EH (cell line): ENCODE data around the gene NHS.
A peak's percentile ranks its signal among the peaks of the same experiment; 100 is the strongest.
"Not testable (repeated sequence)": the region's sequence is repeated elsewhere in the genome, so short reads cannot be mapped to it uniquely, and the experiment has no call there.

ENCODE experiments used
- DNase-seq: peaks from one replicate; pipeline ENCODE4 v3.0.0-alpha.2; 2015; ENCODE audit warnings: low read depth

The NHS gene

DNA sequence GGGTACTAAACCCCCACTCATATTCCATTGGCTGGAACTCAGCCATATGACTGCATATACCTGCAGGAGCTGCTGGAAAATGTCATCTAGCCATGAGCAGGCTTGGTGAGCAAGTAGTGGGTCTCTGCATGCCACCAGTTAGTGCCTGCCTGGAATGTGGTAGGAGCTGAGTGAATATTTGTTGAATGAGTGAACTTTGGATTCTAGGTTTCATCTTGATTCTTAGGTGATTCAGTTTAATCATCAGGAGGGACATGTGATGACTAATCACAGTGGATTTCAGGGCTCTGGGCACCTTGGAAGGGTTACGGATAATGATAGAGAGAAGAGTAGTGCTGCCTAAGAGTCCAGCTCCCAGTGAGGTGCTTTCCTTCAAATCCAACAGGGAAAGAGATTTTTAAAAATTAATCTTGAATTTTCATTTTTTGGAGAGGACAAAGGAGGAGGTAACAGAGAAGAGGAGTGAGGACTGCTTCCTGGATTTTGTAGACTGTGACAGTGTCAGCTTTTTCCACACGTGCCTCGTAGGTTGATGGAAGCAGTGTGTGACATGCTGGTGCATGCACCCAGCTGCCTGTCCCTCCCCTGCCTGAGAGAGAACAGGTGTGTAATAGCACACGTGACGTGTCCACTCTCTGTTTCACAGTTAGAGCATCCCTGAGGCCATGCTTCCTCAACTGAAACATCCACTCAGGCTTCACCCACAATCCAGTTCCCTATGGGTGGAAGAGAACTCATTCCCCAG lies 30.4 kb downstream of the NHS start:
- peak; percentile 67 for DNase-seq

- DNase-seq, result no peak
These were observed 34.7 kb downstream of the NHS start for GRCh38 chrX:17409566-17410290.

- DNase-seq, result no peak
These were observed 35.7 kb downstream of the NHS start for GRCh38 chrX:17410651-17411050.

DNA sequence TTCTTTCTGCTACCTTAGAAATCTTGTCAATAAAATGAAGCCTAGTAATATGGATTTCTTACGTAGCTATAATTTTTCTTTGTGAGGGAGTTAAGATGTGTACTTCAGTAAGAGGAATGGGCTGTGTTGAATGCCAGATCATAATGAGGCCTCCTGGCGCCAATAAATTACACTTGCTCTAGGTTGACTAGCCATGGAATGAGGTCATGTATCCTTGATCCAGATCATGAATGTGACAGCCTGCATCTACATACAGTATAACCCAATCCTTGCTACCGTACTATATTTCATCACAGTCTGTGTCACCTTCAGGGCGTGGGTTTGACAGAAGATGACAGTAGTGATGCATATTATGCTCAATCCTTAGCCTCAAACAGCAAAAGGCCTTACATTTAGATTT lies 36.2 kb downstream of the NHS start:
- DNase-seq, result no peak

- DNase-seq, result peak; percentile 79
These were observed 37.7 kb downstream of the NHS start for GRCh38 chrX:17412692-17413091.

- DNase-seq, result peak; percentile 84
These were observed 38.2 kb downstream of the NHS start for GRCh38 chrX:17413228-17413627.

- DNase-seq, result no peak
These were observed 39.1 kb downstream of the NHS start for GRCh38 chrX:17414027-17414658.

- DNase-seq, result no peak
These were observed 39.8 kb downstream of the NHS start for GRCh38 chrX:17414839-17415238.

DNA sequence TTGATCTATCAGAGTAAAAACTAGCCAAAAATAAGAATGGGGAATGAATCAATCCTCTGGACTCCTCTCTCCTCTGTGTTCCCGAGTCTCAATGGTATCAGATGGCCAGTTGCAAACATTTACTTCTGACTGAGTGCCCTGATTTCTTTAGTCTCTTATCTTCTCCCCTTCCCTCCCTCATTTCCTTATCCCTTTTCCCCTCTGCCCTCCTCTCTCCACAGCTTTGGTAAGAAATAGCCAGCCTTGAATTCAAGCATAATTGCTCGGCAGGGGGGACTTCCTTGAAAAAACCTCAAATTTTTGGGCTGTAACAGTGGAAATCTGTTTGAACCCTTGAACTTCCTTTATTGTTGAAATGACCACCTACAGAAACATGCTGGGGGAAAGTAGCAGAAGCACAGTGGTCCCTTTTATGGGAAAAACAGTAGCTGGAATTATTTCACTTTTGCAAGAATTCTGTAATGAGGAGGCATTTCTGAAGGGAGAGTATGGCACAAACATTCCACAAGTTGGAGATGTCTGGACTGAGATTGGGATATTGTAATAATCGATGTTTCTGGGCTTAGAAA lies 40.3 kb downstream of the NHS start:
- peak; percentile 67 for DNase-seq

DNA sequence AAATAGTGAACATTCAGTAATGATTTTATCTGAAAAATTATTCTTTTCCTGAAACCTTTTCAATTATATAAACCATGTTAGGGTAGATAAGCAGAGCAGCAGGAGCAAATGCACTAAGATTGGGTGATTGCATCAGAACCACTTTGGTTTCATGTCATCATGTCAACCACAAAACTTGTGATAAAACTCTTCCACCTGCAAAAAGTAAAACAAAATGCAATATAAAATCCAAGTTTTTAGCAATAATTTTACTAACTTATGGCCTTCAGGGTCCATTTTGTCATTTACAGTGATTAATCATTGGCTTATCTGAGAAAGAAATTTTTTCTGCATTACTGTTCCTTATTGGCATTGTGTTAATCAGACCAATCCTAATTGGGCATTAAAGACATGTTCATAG lies 42.4 kb downstream of the NHS start:
- DNase-seq, result no peak

- no peak for DNase-seq
These were observed 50.1 kb downstream of the NHS start for GRCh38 chrX:17425136-17425535.

DNA sequence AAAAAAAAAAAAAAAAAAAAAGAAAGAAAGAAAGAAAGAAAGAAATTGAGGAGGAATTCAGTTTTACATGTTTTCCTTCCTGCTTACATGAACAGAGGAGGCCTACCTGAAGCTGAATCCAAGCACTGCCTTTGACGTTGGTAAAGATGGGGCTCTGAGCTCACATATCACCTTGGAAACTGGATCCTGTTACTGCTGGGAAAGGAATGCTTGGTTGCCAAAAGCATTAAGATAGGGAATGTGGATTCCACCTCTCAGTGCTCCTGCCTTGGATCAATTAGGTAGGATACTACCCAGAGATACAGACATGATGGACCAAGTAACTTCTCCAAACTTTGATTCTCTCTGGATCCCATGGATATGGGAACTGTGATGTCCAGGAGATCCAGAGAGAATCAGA lies 50.6 kb downstream of the NHS start:
- DNase-seq, result no peak

DNA sequence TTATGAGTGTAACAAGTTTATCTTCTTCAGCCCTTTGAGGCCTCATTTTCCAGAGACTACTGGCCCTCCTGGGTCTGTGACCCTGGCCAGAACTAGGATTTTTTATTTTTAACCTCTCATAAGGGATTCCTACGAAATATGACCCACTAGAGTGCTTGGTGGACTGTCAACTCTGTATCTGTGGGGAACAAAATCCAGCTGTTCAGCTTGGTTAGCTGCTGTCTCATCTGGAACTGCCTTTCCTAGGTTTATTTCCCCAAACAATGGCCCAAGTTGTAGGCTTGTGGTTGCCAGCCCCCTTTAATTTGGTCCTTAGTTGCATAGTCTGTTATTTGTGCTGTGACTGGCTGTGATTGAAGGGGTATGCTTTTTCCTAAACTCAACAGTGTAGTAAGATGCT lies 56.2 kb downstream of the NHS start:
- DNase-seq, result no peak

DNA sequence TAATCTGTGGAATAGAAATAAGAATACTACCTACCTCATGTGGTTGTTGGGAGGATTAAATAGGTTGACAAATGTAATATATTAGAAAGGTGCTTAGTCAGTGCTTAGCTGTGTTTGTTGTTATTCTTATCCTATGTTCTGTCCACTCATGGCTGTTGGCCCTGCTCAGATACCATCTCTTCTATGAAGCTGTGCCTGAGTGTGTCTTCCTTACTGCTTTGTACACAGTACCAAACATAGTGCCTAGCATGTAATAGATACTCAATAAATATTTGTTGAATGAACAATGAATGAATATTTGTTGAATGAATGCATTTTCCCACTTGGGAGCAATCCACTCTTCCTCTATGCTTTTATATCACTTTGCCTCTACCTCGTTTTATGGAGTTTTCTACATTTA lies 57.2 kb downstream of the NHS start:
- no peak for DNase-seq

- DNase-seq, result peak; percentile 13
These were observed 59.0 kb downstream of the NHS start for GRCh38 chrX:17433965-17434364.

- no peak for DNase-seq
These were observed 60.5 kb downstream of the NHS start for GRCh38 chrX:17435476-17435875.

DNA sequence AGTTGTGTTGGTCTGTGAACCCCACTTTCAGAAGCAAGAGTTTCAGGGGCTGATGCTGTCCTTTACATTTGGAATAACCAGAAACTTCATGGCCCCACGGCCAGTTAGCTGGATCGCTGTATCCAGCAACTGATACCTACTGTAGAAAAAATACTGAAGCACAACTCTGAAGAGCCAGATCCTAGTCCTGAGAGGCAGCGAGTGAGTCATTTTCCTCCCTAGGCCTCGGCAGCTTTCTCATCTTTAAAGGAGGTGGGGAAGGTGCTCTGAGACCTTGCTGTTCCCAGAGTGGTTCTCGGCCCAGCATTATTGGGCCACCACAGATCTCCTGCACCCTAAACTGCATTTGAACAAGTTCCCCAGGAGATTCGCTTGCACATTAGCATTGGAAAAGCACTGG lies 63.2 kb downstream of the NHS start:
- no peak for DNase-seq

DNA sequence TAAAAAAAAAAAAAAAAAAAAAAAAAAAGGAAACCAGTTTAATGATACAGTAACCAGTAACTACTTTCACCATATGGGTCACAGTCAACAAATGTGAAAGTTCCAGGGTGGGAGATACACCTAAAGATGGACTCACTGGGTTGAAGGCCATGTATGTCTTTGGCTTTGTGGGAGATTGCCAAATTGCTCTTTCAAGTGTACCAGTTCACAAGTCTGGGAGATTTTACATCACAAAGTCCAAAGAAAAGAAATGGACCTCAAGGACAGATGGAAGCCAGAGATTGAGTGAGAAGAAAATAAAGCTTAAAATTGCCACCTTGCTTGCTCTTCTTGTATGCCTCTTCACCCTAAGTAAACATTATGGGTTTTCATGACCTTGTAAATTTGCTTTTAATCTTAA lies 65.3 kb downstream of the NHS start:
- DNase-seq, result no peak

DNA sequence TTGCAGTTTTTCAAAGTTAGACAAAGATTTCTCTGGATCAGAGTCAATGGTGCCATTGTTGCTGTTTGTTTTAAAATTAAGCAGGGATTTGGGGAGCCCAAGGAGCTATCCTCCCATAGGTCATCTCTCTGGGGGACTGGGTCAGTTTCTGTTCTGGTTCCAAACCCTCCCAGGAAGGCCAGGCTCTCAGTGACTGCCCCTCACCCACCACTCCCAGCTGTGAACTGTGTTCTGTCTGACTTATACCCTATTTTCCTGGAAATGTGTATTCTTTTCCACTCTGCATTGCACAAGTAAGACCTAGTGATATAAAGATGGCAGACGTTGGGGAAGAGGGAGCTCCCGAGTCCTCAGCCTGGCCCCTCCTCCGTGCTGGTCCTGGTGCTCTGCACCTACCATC lies 65.8 kb downstream of the NHS start:
- no peak for DNase-seq

DNA sequence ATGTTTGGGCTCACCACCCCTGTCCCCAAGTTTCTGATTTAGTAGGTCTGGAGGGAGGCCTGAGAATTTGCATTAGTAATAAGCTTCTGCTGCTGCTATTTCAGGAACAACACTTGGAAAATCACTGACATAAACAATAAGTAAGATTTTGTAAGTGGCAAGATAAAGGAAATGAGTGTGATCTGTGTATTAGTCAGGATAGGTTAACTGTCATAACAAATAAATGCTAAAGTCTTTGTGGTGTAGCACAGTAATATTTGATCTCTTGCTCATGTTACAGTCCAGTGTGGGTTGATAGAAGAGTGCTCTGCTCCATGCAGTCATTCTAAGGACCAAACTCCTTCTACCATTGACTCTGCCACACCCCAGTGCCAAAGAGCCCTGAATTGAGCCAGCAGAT lies 67.0 kb downstream of the NHS start:
- DNase-seq, result peak; percentile 62

DNA sequence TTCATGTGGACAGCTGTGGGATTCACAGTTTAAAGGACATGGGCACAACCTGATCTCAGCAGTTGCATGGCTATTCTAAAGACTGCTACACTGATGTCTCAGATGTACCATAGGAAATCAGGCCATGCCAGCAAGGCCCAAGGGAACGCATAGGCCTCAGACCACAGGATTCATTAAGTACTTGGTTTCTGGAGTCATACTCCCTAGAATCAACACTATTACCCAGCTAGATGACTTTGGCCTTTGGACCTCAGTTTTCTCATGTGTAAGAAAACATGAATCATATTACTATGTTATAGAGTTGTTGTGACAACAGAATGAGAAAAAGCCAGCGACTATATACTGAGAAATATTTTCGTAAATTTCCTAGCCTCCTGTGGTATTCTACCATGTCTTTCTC lies 67.9 kb downstream of the NHS start:
- no peak for DNase-seq

- DNase-seq, result no peak
These were observed 68.6 kb downstream of the NHS start for GRCh38 chrX:17443556-17443955.

DNA sequence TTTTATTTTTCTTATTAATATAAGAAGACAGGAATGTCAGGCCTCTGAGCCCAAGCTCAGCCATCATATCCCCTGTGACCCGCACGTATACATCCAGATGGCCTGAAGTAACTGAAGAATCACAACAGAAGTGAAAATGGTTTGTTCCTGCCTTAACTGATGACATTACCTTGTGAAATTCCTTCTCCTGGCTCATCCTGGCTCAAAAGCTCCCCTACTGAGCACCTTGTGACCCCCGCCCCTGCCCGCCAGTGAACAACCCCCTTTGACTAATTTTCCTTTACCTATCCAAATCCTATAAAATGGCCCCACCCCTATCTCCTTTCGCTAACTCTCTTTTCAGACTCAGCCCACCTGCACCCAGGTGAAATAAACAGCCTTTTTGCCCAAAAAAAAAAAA lies 71.3 kb downstream of the NHS start:
- not testable (repeated sequence) for DNase-seq
